ENCODE results near the gene PLCB4. TPM values are rescaled to one million over a fixed set of nuclear protein-coding genes. Genes with fewer than 3 reads are reported as not detected.
"Not testable (repeated sequence)": the region's sequence is repeated elsewhere in the genome, so short reads cannot be mapped to it uniquely, and the experiment has no call there.

PLCB4 gene
- total RNA-seq, 1 donor from 2014 or later = not detected

GRCh38 chr20:9142809-9143208 is 73.9 kb downstream of the PLCB4 start:
- intact Hi-C loops (cut with micrococcal nuclease) = no loop called here
- no peaks in the 10 kb centered on the region for H3K27me3 Mint-ChIP-seq (ENCODE audit: low read depth)
- H3K4me3 Mint-ChIP-seq (ENCODE audit: low read depth) = no peak overlapping the region

GRCh38 chr20:9143926-9144325 is 75.0 kb downstream of the PLCB4 start:
- intact Hi-C loops (cut with micrococcal nuclease) = no loop called here
- no peak overlapping the region for H3K4me3 Mint-ChIP-seq (ENCODE audit: low read depth)
- no peaks in the 10 kb centered on the region for H3K4me1 Mint-ChIP-seq (ENCODE audit: low read depth)
- H3K9me3 Mint-ChIP-seq = peaks cover 12% of the 10 kb centered on the region
- H3K27me3 Mint-ChIP-seq (ENCODE audit: low read depth) = no peaks in the 10 kb centered on the region
- H3K36me3 Mint-ChIP-seq (ENCODE audit: low read depth) = no peaks in the 10 kb centered on the region
- H3K27ac Mint-ChIP-seq = no peak overlapping the region
- DNase-seq (ENCODE audit: low spot score) = no peak

More at GRCh38 chr20:9142809-9143208, 73.9 kb downstream of the PLCB4 start:
- Mint-ChIP-seq H3K36me3 (ENCODE audit: low read depth) (no peaks in the 10 kb centered on the region), H3K27ac (no peak overlapping the region), H3K4me1 (ENCODE audit: low read depth) (no peaks in the 10 kb centered on the region), H3K9me3 (peaks cover 12% of the 10 kb centered on the region)
- no peak for DNase-seq (ENCODE audit: low spot score)

- Mint-ChIP-seq H3K4me3 (ENCODE audit: low read depth) (no peak overlapping the region), H3K36me3 (ENCODE audit: low read depth) (no peaks in the 10 kb centered on the region), H3K27ac (no peak overlapping the region), H3K9me3 (peaks cover 12% of the 10 kb centered on the region), H3K4me1 (ENCODE audit: low read depth) (no peaks in the 10 kb centered on the region), H3K27me3 (ENCODE audit: low read depth) (no peaks in the 10 kb centered on the region)
- intact Hi-C loops (cut with micrococcal nuclease) = no loop called here
- DNase-seq (ENCODE audit: low spot score) = no peak
Observed at GRCh38 chr20:9144643-9145042, 75.8 kb downstream of the PLCB4 start.

- H3K4me3 Mint-ChIP-seq (ENCODE audit: low read depth) = no peak overlapping the region
- peaks cover 12% of the 10 kb centered on the region for H3K9me3 Mint-ChIP-seq
- H3K36me3 Mint-ChIP-seq (ENCODE audit: low read depth) = no peaks in the 10 kb centered on the region
- no peaks in the 10 kb centered on the region for H3K4me1 Mint-ChIP-seq (ENCODE audit: low read depth)
- DNase-seq (ENCODE audit: low spot score) = no peak
- intact Hi-C loops (cut with micrococcal nuclease) = no loop called here
- H3K27me3 Mint-ChIP-seq (ENCODE audit: low read depth) = no peaks in the 10 kb centered on the region
- H3K27ac Mint-ChIP-seq = no peak overlapping the region
Observed at GRCh38 chr20:9145142-9145541, 76.3 kb downstream of the PLCB4 start.

GRCh38 chr20:9146649-9147048 is 77.8 kb downstream of the PLCB4 start:
- H3K27ac Mint-ChIP-seq = no peak overlapping the region
- intact Hi-C loops (cut with micrococcal nuclease) = no loop called here
- H3K4me3 Mint-ChIP-seq (ENCODE audit: low read depth) = no peak overlapping the region
- H3K4me1 Mint-ChIP-seq (ENCODE audit: low read depth) = no peaks in the 10 kb centered on the region
- no peaks in the 10 kb centered on the region for H3K36me3 Mint-ChIP-seq (ENCODE audit: low read depth)
- no peak for DNase-seq (ENCODE audit: low spot score)
- peaks cover 15% of the 10 kb centered on the region for H3K9me3 Mint-ChIP-seq
- H3K27me3 Mint-ChIP-seq (ENCODE audit: low read depth) = no peaks in the 10 kb centered on the region

- DNase-seq (ENCODE audit: low spot score) = no peak
- no peak overlapping the region for H3K27ac Mint-ChIP-seq
- intact Hi-C loops (cut with micrococcal nuclease) = no loop called here
- H3K9me3 Mint-ChIP-seq = peaks cover 14% of the 10 kb centered on the region
- no peak overlapping the region for H3K4me3 Mint-ChIP-seq (ENCODE audit: low read depth)
- no peaks in the 10 kb centered on the region for H3K4me1 Mint-ChIP-seq (ENCODE audit: low read depth)
- H3K36me3 Mint-ChIP-seq (ENCODE audit: low read depth) = no peaks in the 10 kb centered on the region
- H3K27me3 Mint-ChIP-seq (ENCODE audit: low read depth) = no peaks in the 10 kb centered on the region
Observed at GRCh38 chr20:9147547-9148024, 78.7 kb downstream of the PLCB4 start.

- Mint-ChIP-seq H3K36me3 (ENCODE audit: low read depth) (no peaks in the 10 kb centered on the region), H3K27ac (no peak overlapping the region), H3K27me3 (ENCODE audit: low read depth) (no peaks in the 10 kb centered on the region), H3K4me1 (ENCODE audit: low read depth) (no peaks in the 10 kb centered on the region), H3K9me3 (peaks cover 10% of the 10 kb centered on the region), H3K4me3 (ENCODE audit: low read depth) (no peak overlapping the region)
- intact Hi-C loops (cut with micrococcal nuclease) = no loop called here
- no peak for DNase-seq (ENCODE audit: low spot score)
Observed at GRCh38 chr20:9148291-9148690, 79.4 kb downstream of the PLCB4 start.

- Mint-ChIP-seq H3K4me1 (ENCODE audit: low read depth) (no peaks in the 10 kb centered on the region), H3K9me3 (peaks cover 16% of the 10 kb centered on the region), H3K36me3 (ENCODE audit: low read depth) (no peaks in the 10 kb centered on the region), H3K27ac (no peak overlapping the region), H3K27me3 (ENCODE audit: low read depth) (no peaks in the 10 kb centered on the region), H3K4me3 (ENCODE audit: low read depth) (no peak overlapping the region)
- intact Hi-C loops (cut with micrococcal nuclease) = no loop called here
- DNase-seq (ENCODE audit: low spot score) = no peak
Observed at GRCh38 chr20:9149087-9149486, 80.2 kb downstream of the PLCB4 start.

- no peak overlapping the region for H3K27ac Mint-ChIP-seq
Observed at GRCh38 chr20:9149796-9150195, 80.9 kb downstream of the PLCB4 start.

GRCh38 chr20:9150679-9151078 is 81.8 kb downstream of the PLCB4 start:
- H3K27me3 Mint-ChIP-seq (ENCODE audit: low read depth) = no peaks in the 10 kb centered on the region
- H3K4me3 Mint-ChIP-seq (ENCODE audit: low read depth) = no peak overlapping the region
- H3K4me1 Mint-ChIP-seq (ENCODE audit: low read depth) = no peaks in the 10 kb centered on the region
- no peaks in the 10 kb centered on the region for H3K36me3 Mint-ChIP-seq (ENCODE audit: low read depth)
- DNase-seq (ENCODE audit: low spot score) = no peak
- no peak overlapping the region for H3K27ac Mint-ChIP-seq
- intact Hi-C loops (cut with micrococcal nuclease) = no loop called here
- H3K9me3 Mint-ChIP-seq = peaks cover 20% of the 10 kb centered on the region

More at GRCh38 chr20:9149796-9150195, 80.9 kb downstream of the PLCB4 start:
- intact Hi-C loops (cut with micrococcal nuclease) = no loop called here
- DNase-seq (ENCODE audit: low spot score) = no peak
- H3K9me3 Mint-ChIP-seq = peaks cover 18% of the 10 kb centered on the region
- H3K36me3 Mint-ChIP-seq (ENCODE audit: low read depth) = no peaks in the 10 kb centered on the region
- H3K27me3 Mint-ChIP-seq (ENCODE audit: low read depth) = no peaks in the 10 kb centered on the region
- H3K4me3 Mint-ChIP-seq (ENCODE audit: low read depth) = no peak overlapping the region
- no peaks in the 10 kb centered on the region for H3K4me1 Mint-ChIP-seq (ENCODE audit: low read depth)

- peaks cover 20% of the 10 kb centered on the region for H3K9me3 Mint-ChIP-seq
Observed at GRCh38 chr20:9152139-9152538, 83.3 kb downstream of the PLCB4 start.

GRCh38 chr20:9154464-9155024 is 85.7 kb downstream of the PLCB4 start:
- H3K4me1 Mint-ChIP-seq (ENCODE audit: low read depth) = no peaks in the 10 kb centered on the region
- no peak overlapping the region for H3K4me3 Mint-ChIP-seq (ENCODE audit: low read depth)
- H3K36me3 Mint-ChIP-seq (ENCODE audit: low read depth) = no peaks in the 10 kb centered on the region
- no peak for DNase-seq (ENCODE audit: low spot score)
- H3K27ac Mint-ChIP-seq = no peak overlapping the region
- intact Hi-C loops (cut with micrococcal nuclease) = no loop called here
- H3K27me3 Mint-ChIP-seq (ENCODE audit: low read depth) = no peaks in the 10 kb centered on the region
- peaks cover 20% of the 10 kb centered on the region for H3K9me3 Mint-ChIP-seq

More at GRCh38 chr20:9152139-9152538, 83.3 kb downstream of the PLCB4 start:
- H3K36me3 Mint-ChIP-seq (ENCODE audit: low read depth); intact Hi-C loops (cut with micrococcal nuclease); H3K27ac Mint-ChIP-seq; H3K4me1 Mint-ChIP-seq (ENCODE audit: low read depth); DNase-seq (ENCODE audit: low spot score); H3K4me3 Mint-ChIP-seq (ENCODE audit: low read depth); H3K27me3 Mint-ChIP-seq (ENCODE audit: low read depth): not testable (repeated sequence)

GRCh38 chr20:9156529-9157280 is 87.8 kb downstream of the PLCB4 start:
- Mint-ChIP-seq H3K27ac (no peak overlapping the region), H3K4me1 (ENCODE audit: low read depth) (no peaks in the 10 kb centered on the region), H3K9me3 (peaks cover 13% of the 10 kb centered on the region), H3K36me3 (ENCODE audit: low read depth) (no peaks in the 10 kb centered on the region), H3K27me3 (ENCODE audit: low read depth) (no peaks in the 10 kb centered on the region), H3K4me3 (ENCODE audit: low read depth) (no peak overlapping the region)
- intact Hi-C loops (cut with micrococcal nuclease) = no loop called here
- DNase-seq (ENCODE audit: low spot score) = no peak

Measured in activated T-helper 2 cell treated with anti-CD3 and anti-CD28 coated beads, Interferon-gamma antibody, Interleukin-2, Interleukin-4, amounts not matched to agents 10 μg/mL and 5 μg/mL and 100 μg/mL, durations not matched to agents 14 hours and 24 hours and 36 hours (primary cell).